ENCODE data around the gene SCN11A. TPM values are rescaled to one million over a fixed set of nuclear protein-coding genes. Genes with fewer than 3 reads are reported as not detected.

The SCN11A gene
- polyA plus RNA-seq, 3 donors, result not detected

DNA sequence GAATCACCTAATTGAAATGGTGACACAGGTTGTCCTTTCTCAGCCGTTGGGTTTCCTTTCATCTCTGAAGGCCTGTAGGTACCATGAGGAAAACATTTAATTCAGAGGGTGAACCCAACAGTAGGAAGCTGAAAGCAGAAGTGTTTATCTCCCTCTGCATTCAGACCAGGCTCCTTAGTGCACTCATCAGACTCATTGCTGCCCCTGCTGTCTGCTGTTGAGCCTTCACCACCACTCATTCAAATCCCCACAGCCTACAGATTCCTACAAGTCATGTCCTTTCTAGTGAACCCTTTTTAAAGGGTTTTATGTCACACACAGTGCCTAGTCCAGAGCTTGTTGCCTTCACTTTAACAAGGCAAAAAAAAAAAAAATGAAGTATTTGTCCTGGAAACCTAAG is 13.5 kb upstream of the SCN11A start:
- Histone ChIP-seq H3K27ac (ENCODE audit: low read depth in 1 of 2, low read length in 2 of 2) (peak overlapping the region in 1 of 2 donors; percentile 42), H4K20me1 (ENCODE audit: insufficient read depth, low read length) (peaks cover 25% of the 10 kb centered on the region), H3K9ac (ENCODE audit: insufficient read depth, low read length, poor library complexity, severe bottlenecking) (no peak overlapping the region), H3K9me3 (replicated peaks in 1 of 2; ENCODE audit: control insufficient read depth in 1 of 2, insufficient read depth in 1 of 2, low read length in 2 of 2) (no peaks in the 10 kb centered on the region), H3K4me2 (replicated peaks; ENCODE audit: extremely low read depth, low read length, poor library complexity, severe bottlenecking) (no peak overlapping the region), H2AFZ (ENCODE audit: insufficient read depth, low read depth, low read length, poor library complexity, severe bottlenecking) (no peak overlapping the region), H3K4me3 (replicated peaks in 1 of 3; ENCODE audit: low read depth in 2 of 3, low read length in 3 of 3) (no peak overlapping the region), H3K4me1 (ENCODE audit: control insufficient read depth in 1 of 2, insufficient read depth in 2 of 2, low read length in 2 of 2) (no peaks in the 10 kb centered on the region), H3K27me3 (ENCODE audit: control insufficient read depth in 2 of 2, insufficient read depth in 2 of 2, low read length in 2 of 2) (no peaks in the 10 kb centered on the region), H3K36me3 (replicated peaks in 1 of 2; ENCODE audit: control insufficient read depth in 1 of 2, insufficient read depth in 2 of 2, low read length in 2 of 2) (peaks cover 47 to 56% of the 10 kb centered on the region in 2 donors), H3K79me2 (ENCODE audit: insufficient read depth, low read length) (peaks cover 13% of the 10 kb centered on the region)
- WGBS (ENCODE audit: insufficient coverage), result 0% methylated on average over 1 of the region's 1 CpG
- peak overlapping the region in 1 of 7 donors; percentile 62 for H3K27ac Mint-ChIP-seq
- intact Hi-C loops (cut with micrococcal nuclease), result no loop called here
- peak; percentile 33 to 55 (median 46) for DNase-seq
- H3K36me3 Mint-ChIP-seq, result peaks cover 38 to 40% of the 10 kb centered on the region in 2 donors
- TF ChIP-seq, protein P1, sequence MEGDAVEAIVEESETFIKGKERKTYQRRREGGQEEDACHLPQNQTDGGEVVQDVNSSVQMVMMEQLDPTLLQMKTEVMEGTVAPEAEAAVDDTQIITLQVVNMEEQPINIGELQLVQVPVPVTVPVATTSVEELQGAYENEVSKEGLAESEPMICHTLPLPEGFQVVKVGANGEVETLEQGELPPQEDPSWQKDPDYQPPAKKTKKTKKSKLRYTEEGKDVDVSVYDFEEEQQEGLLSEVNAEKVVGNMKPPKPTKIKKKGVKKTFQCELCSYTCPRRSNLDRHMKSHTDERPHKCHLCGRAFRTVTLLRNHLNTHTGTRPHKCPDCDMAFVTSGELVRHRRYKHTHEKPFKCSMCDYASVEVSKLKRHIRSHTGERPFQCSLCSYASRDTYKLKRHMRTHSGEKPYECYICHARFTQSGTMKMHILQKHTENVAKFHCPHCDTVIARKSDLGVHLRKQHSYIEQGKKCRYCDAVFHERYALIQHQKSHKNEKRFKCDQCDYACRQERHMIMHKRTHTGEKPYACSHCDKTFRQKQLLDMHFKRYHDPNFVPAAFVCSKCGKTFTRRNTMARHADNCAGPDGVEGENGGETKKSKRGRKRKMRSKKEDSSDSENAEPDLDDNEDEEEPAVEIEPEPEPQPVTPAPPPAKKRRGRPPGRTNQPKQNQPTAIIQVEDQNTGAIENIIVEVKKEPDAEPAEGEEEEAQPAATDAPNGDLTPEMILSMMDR (IDR thresholded peaks at IDR 0.05), result peak; percentile 58
- H3K4me1 Mint-ChIP-seq, result peaks cover 4% of the 10 kb centered on the region
- H3K9me3 Mint-ChIP-seq, result peaks cover 0 to 3% (median 0%) of the 10 kb centered on the region in 7 donors
- H3K27me3 Mint-ChIP-seq (ENCODE audit: low read depth in 3 of 3), result no peaks in the 10 kb centered on the region
- H3K4me3 Mint-ChIP-seq, result no peak overlapping the region

DNA sequence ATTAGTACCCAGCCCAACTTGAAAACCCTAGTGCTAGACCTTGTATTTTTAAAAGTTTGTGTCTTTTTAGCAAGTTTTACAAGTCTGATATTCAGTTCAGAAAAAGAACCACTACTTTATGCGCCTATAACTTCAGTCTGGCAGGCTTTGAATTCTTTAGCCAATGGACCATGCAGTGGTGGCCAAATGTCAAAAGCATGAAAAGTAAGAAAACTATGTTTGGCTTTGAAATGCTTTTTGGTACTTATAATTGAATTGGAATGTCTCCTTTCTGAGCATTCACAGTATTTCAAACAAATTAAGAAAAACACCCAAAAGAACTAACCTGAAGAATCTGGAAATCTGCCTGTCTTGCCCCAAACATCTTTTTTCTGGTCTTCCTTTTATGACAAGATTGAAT is 12.9 kb upstream of the SCN11A start:
- Mint-ChIP-seq H3K4me1 (peaks cover 4% of the 10 kb centered on the region), H3K9me3 (peaks cover 0 to 3% (median 0%) of the 10 kb centered on the region in 7 donors), H3K27ac (peak overlapping the region in 2 of 7 donors; percentile 33 to 35), H3K36me3 (peaks cover 34 to 38% of the 10 kb centered on the region in 2 donors), H3K27me3 (ENCODE audit: low read depth in 3 of 3) (no peaks in the 10 kb centered on the region), H3K4me3 (no peak overlapping the region)
- Histone ChIP-seq H3K9me3 (replicated peaks in 1 of 2; ENCODE audit: control insufficient read depth in 1 of 2, insufficient read depth in 1 of 2, low read length in 2 of 2) (no peaks in the 10 kb centered on the region), H2AFZ (ENCODE audit: insufficient read depth, low read depth, low read length, poor library complexity, severe bottlenecking) (no peak overlapping the region), H3K36me3 (replicated peaks in 1 of 2; ENCODE audit: control insufficient read depth in 1 of 2, insufficient read depth in 2 of 2, low read length in 2 of 2) (peaks cover 42 to 50% of the 10 kb centered on the region in 2 donors), H3K4me3 (replicated peaks in 1 of 3; ENCODE audit: low read depth in 2 of 3, low read length in 3 of 3) (no peak overlapping the region), H3K4me1 (ENCODE audit: control insufficient read depth in 1 of 2, insufficient read depth in 2 of 2, low read length in 2 of 2) (no peaks in the 10 kb centered on the region), H3K4me2 (replicated peaks; ENCODE audit: extremely low read depth, low read length, poor library complexity, severe bottlenecking) (no peak overlapping the region), H3K79me2 (ENCODE audit: insufficient read depth, low read length) (peaks cover 19% of the 10 kb centered on the region), H3K27me3 (ENCODE audit: control insufficient read depth in 2 of 2, insufficient read depth in 2 of 2, low read length in 2 of 2) (no peaks in the 10 kb centered on the region), H3K27ac (ENCODE audit: low read depth in 1 of 2, low read length in 2 of 2) (peak overlapping the region in 1 of 2 donors; percentile 42), H3K9ac (ENCODE audit: insufficient read depth, low read length, poor library complexity, severe bottlenecking) (no peak overlapping the region), H4K20me1 (ENCODE audit: insufficient read depth, low read length) (peaks cover 30% of the 10 kb centered on the region)
- no CpG with 5 or more reads among the region's 1 CpG for WGBS (ENCODE audit: insufficient coverage)
- DNase-seq, result no peak
- TF ChIP-seq, protein P1 (IDR thresholded peaks at IDR 0.05), result no peak
- intact Hi-C loops (cut with micrococcal nuclease), result no loop called here
